Spleen (tissue), 11 donors: ENCODE data around the gene SLC6A18. TPM values are rescaled to one million over a fixed set of nuclear protein-coding genes. Genes with fewer than 3 reads are reported as not detected.

Source experiments
- DNase-seq: peaks from one replicate; pipeline ENCODE4 v3.0.0-alpha.2; 2020
- H3K27ac ChIP-seq, 8 donors: fragments of 200-600 bp; sonication (generic) in 7 of 8; 1 replicate in 4 of 8; 2 replicates in 4 of 8; pipeline versions ENCODE4 v1.5.0 to v1.8.0; 2016 to 2021; ENCODE audit warnings: inconsistent platforms in 4 of 8, mild to moderate bottlenecking in 4 of 8, moderate library complexity in 1 of 8
- H3K27me3 ChIP-seq, 7 donors: fragments of 200-600 bp; sonication (generic) in 6 of 7; replicated peaks in 1 of 7; 1 replicate in 4 of 7; 2 replicates in 3 of 7; pipeline versions ENCODE4 v1.5.0 to v1.8.0; 2016 to 2021; ENCODE audit warnings: inconsistent platforms in 3 of 7, mild to moderate bottlenecking in 1 of 7
- H3K36me3 ChIP-seq, 6 donors: fragments of 200-600 bp; sonication (generic) in 5 of 6; 1 replicate in 4 of 6; 2 replicates in 2 of 6; pipeline versions ENCODE4 v1.5.0 to v1.8.0; 2016 to 2021; ENCODE audit warnings: inconsistent platforms in 2 of 6
- H3K4me1 ChIP-seq, 6 donors: fragments of 200-600 bp; sonication (generic) in 5 of 6; 1 replicate in 3 of 6; 2 replicates in 3 of 6; pipeline versions ENCODE4 v1.5.0 to v1.8.0; 2016 to 2021; ENCODE audit warnings: inconsistent platforms in 3 of 6
- H3K4me3 ChIP-seq, 8 donors: fragments of 200-600 bp; sonication (generic) in 7 of 8; 1 replicate in 4 of 8; 2 replicates in 4 of 8; pipeline versions ENCODE4 v1.5.0 to v1.8.0; 2016 to 2021; ENCODE audit warnings: inconsistent platforms in 4 of 8, mild to moderate bottlenecking in 4 of 8, moderate library complexity in 2 of 8
- H3K9me3 ChIP-seq, 8 donors: fragments of 200-600 bp; sonication (generic) in 7 of 8; 1 replicate in 4 of 8; 2 replicates in 4 of 8; pipeline versions ENCODE4 v1.5.0 to v1.8.0; 2016 to 2021; ENCODE audit warnings: inconsistent platforms in 4 of 8
- CTCF ChIP-seq, 11 experiments: fragments of 200-600 bp in 7 of 11; fragments of 450-650 bp in 4 of 11; sonication (generic) in 4 of 11; IDR thresholded peaks in 8 of 11; conservative IDR thresholded peaks in 3 of 11; 1 replicate in 7 of 11; 2 replicates in 4 of 11; pipeline versions ENCODE4 v1.4.0 to v1.8.0; 2016 to 2021; ENCODE audit warnings: antibody characterized with exemption in 11 of 11, inconsistent platforms in 4 of 11, mild to moderate bottlenecking in 1 of 11
- POLR2A ChIP-seq, 3 donors: fragments of 450-650 bp; IDR thresholded peaks; one replicate each; pipeline ENCODE4 v1.5.1; 2017; ENCODE audit warnings: antibody characterized with exemption in 3 of 3, mild to moderate bottlenecking in 1 of 3
- POLR2AphosphoS5 ChIP-seq, 3 donors: sonication (generic); formaldehyde crosslinking; IDR thresholded peaks; one replicate each; pipeline ENCODE4 v1.5.1; 2017; ENCODE audit warnings: antibody characterized with exemption in 3 of 3
- WGBS, 5 donors: extraction: QIAGEN DNeasy Blood & Tissue Kit in 3 of 5; methylation state at CpG; one replicate each; pipeline versions ENCODE4 v1.1.5 to v1.1.7; 2013 to 2018; 5-methylcytosine and 5-hydroxymethylcytosine counted together
- intact Hi-C: fragments of 100-400 bp; cut with DNase I; formaldehyde crosslinking; loops from one replicate; pipeline ENCODE4 v1.15.0; 2023; ENCODE audit warnings: low total_unique reads
- polyA plus RNA-seq, 3 donors: library from polyadenylated mRNA; stranded (reverse); fragments of 200-250 nt; gene quantifications; one replicate each; pipeline ENCODE4 v1.2.1, GENCODE V29; 2013
- total RNA-seq, 7 donors: library from RNA; depleted of rRNA in 3 of 7; stranded (reverse); fragments of >200 nt in 3 of 7; fragmentation: NEBNext Ultra II Directional in 4 of 7; extraction: Animal tissue kit (Norgen Biotek cat#: 25700) in 4 of 7; gene quantifications; one replicate each; pipeline versions ENCODE4 v1.1.0 to v1.2.1, GENCODE V29; 2016 to 2021
- donor health status: healthy with polysubstance abuse.
- donor health status: DM: no; HTN: no; CAD: no; lungs with moderate emphysema.
- donor health status: DM: no; HTN: no; CAD: no.
- donor health status: Bipolar disorder and iron deficiency.
- donor health status: healthy.
- donor health status: DM: no; HTN: no; CAD: no.
- donor health status: DM: yes; HTN: yes; CAD: no.

Gene SLC6A18
- total and polyA plus RNA-seq, 10 donors: not detected

- intact Hi-C loops: no loop called here
- TF ChIP-seq POLR2A (IDR thresholded peaks at IDR 0.05) (no peak), CTCF (IDR thresholded peaks at IDR 0.05 in 8 of 11, conservative IDR thresholded peaks at IDR 0.05 in 3 of 11) (no peak)
- Histone ChIP-seq H3K27me3 (peaks cover 0 to 9% (median 0%) of the 10 kb centered on the region in 7 donors), H3K9me3 (no peaks in the 10 kb centered on the region), H3K4me3 (no peak overlapping the region), H3K27ac (no peak overlapping the region), H3K36me3 (no peaks in the 10 kb centered on the region), H3K4me1 (peaks cover 0 to 12% (median 3%) of the 10 kb centered on the region in 6 donors)
- no peak for DNase-seq
- 87 to 90% (median 89%) methylated on average over 17 to 33 of the region's 33 CpGs for WGBS, 5 donors
These were observed 28.4 kb downstream of the SLC6A18 start for GRCh38 chr5:1253456-1254105.

- peaks cover 0 to 12% (median 3%) of the 10 kb centered on the region in 6 donors for H3K4me1 ChIP-seq
- no peak overlapping the region for H3K27ac ChIP-seq
- H3K36me3 ChIP-seq: no peaks in the 10 kb centered on the region
- no peak overlapping the region for H3K4me3 ChIP-seq
- TF ChIP-seq POLR2AphosphoS5 (IDR thresholded peaks at IDR 0.05) (no peak), CTCF (IDR thresholded peaks at IDR 0.05 in 8 of 11, conservative IDR thresholded peaks at IDR 0.05 in 3 of 11) (no peak), POLR2A (IDR thresholded peaks at IDR 0.05) (no peak)
- peaks cover 0 to 6% (median 0%) of the 10 kb centered on the region in 7 donors for H3K27me3 ChIP-seq
- WGBS, 5 donors: 85 to 92% (median 90%) methylated on average over 4 to 19 of the region's 19 CpGs
- H3K9me3 ChIP-seq: no peaks in the 10 kb centered on the region
- intact Hi-C loops: no loop called here
- no peak for DNase-seq
These were observed 29.0 kb downstream of the SLC6A18 start for GRCh38 chr5:1254196-1254595.

GRCh38 chr5:1255081-1255561, 29.9 kb downstream of the SLC6A18 start:
- TF ChIP-seq POLR2AphosphoS5 (IDR thresholded peaks at IDR 0.05): no peak
- no peak for TF ChIP-seq POLR2A (IDR thresholded peaks at IDR 0.05)
- TF ChIP-seq CTCF (IDR thresholded peaks at IDR 0.05 in 8 of 11, conservative IDR thresholded peaks at IDR 0.05 in 3 of 11): no peak
- Histone ChIP-seq H3K27ac (no peak overlapping the region), H3K4me3 (no peak overlapping the region), H3K9me3 (peaks cover 0 to 1% (median 0%) of the 10 kb centered on the region in 8 donors), H3K36me3 (no peaks in the 10 kb centered on the region), H3K4me1 (peaks cover 0 to 12% (median 3%) of the 10 kb centered on the region in 6 donors), H3K27me3 (peaks cover 0 to 6% (median 0%) of the 10 kb centered on the region in 7 donors)
- 60 to 75% (median 64%) methylated on average over 13 to 16 of the region's 16 CpGs for WGBS, 5 donors
- DNase-seq: no peak
- intact Hi-C loops: no loop called here

GRCh38 chr5:1256776-1257175, 31.6 kb downstream of the SLC6A18 start:
- H3K4me1 ChIP-seq: peaks cover 0 to 12% (median 3%) of the 10 kb centered on the region in 6 donors
- H3K36me3 ChIP-seq: no peaks in the 10 kb centered on the region
- no peak for DNase-seq
- H3K9me3 ChIP-seq: peaks cover 0 to 18% (median 9%) of the 10 kb centered on the region in 8 donors
- H3K27ac ChIP-seq: no peak overlapping the region
- intact Hi-C loops: no loop called here
- TF ChIP-seq POLR2A (IDR thresholded peaks at IDR 0.05) (no peak), CTCF (IDR thresholded peaks at IDR 0.05 in 8 of 11, conservative IDR thresholded peaks at IDR 0.05 in 3 of 11) (no peak), POLR2AphosphoS5 (IDR thresholded peaks at IDR 0.05) (no peak)
- H3K27me3 ChIP-seq: peaks cover 0 to 6% (median 0%) of the 10 kb centered on the region in 7 donors
- H3K4me3 ChIP-seq: no peak overlapping the region
- 82 to 92% (median 89%) methylated on average over 16 to 23 of the region's 23 CpGs for WGBS, 5 donors
